ENCODE data around the gene ABCB11.

Gene ABCB11

GRCh38 chr2:168999668-169000213, 31.4 kb downstream of the ABCB11 start:
- no peak for TF ChIP-seq CTCF (IDR thresholded peaks at IDR 0.05; ENCODE audit: insufficient read depth, low read depth, low read length, missing control alignments)
- H3K4me3 ChIP-seq (ENCODE audit: low read length), result no peak overlapping the region

GRCh38 chr2:168998609-168999211, 32.4 kb downstream of the ABCB11 start:
- no peak for DNase-seq (ENCODE audit: low read depth)
- H3K4me3 ChIP-seq (ENCODE audit: low read length), result no peak overlapping the region
- no peak for TF ChIP-seq CTCF (IDR thresholded peaks at IDR 0.05; ENCODE audit: insufficient read depth, low read depth, low read length, missing control alignments)

More at GRCh38 chr2:168999668-169000213, 31.4 kb downstream of the ABCB11 start:
- DNase-seq (ENCODE audit: low read depth), result no peak

- no peak overlapping the region for H3K4me3 ChIP-seq (ENCODE audit: low read length)
- no peak for DNase-seq (ENCODE audit: low read depth)
- TF ChIP-seq CTCF (IDR thresholded peaks at IDR 0.05; ENCODE audit: insufficient read depth, low read depth, low read length, missing control alignments), result no peak
These were observed 33.3 kb downstream of the ABCB11 start for GRCh38 chr2:168997794-168998193.

GRCh38 chr2:168997118-168997521, 34.0 kb downstream of the ABCB11 start:
- no peak for TF ChIP-seq CTCF (IDR thresholded peaks at IDR 0.05; ENCODE audit: insufficient read depth, low read depth, low read length, missing control alignments)
- no peak overlapping the region for H3K4me3 ChIP-seq (ENCODE audit: low read length)
- DNase-seq (ENCODE audit: low read depth), result no peak

DNA sequence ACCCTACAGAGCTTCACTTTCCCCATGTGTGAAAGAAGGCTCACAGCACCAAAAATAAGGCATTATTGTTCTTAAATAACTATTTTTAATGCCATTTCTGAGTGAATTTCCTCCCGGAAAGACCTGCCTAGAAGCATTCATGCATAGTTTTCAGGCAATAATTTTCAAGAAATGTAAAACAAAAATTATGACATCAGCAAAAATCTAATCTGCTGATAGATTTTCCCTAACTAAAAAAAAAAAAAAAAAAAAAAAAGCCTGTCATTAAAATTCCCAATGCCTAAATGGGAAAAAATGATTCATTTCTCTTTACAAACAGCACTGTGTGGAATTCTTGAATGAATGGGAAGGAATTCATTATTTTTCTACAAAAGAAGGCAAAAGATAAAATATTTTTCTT, 35.4 kb downstream of the ABCB11 start:
- TF ChIP-seq CTCF (IDR thresholded peaks at IDR 0.05; ENCODE audit: insufficient read depth, low read depth, low read length, missing control alignments), result no peak
- no peak for DNase-seq (ENCODE audit: low read depth)
- H3K4me3 ChIP-seq (ENCODE audit: low read length), result no peak overlapping the region

DNA sequence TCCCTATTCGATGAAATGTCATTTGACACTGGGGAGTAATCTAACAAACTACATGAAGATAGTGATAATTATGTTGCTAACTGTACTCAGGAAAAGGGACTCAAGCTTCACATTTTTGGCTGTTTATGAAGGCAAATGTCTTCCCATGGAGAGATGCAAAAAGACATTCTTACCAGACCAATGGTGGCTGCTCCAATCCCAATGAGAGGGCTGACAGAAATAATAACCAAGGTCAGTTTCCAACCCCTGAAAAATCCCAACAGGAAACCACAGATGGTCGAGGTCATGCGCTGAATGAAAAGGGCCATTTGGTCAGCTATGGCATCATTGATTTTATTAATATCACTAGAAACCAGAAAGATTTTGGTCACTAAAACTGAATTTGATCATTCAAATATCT, 37.6 kb downstream of the ABCB11 start:
- H3K4me3 ChIP-seq (ENCODE audit: low read length), result no peak overlapping the region
- no peak for DNase-seq (ENCODE audit: low read depth)
- no peak for TF ChIP-seq CTCF (IDR thresholded peaks at IDR 0.05; ENCODE audit: insufficient read depth, low read depth, low read length, missing control alignments)
